ENCODE data around the gene FMN2.
"Not testable (repeated sequence)": the region's sequence is repeated elsewhere in the genome, so short reads cannot be mapped to it uniquely, and the experiment has no call there.

The FMN2 gene

GRCh38 chr1:240255922-240256321 is 164.2 kb downstream of the FMN2 start:
- Histone ChIP-seq H4K91ac (ENCODE audit: low read depth, low read length) (no peak overlapping the region), H3K23ac (ENCODE audit: low read length) (no peak overlapping the region), H4K12ac (ENCODE audit: low read depth, low read length) (no peak overlapping the region), H3K9ac (ENCODE audit: low read length) (no peak overlapping the region), H3K4ac (ENCODE audit: low read depth, low read length) (no peak overlapping the region), H3K18ac (ENCODE audit: low read length) (no peak overlapping the region), H3K9me3 (ENCODE audit: insufficient read depth, low read depth, low read length) (no peaks in the 10 kb centered on the region), H2BK120ac (ENCODE audit: insufficient read depth, low read length, poor library complexity) (no peak overlapping the region), H3K79me2 (ENCODE audit: control insufficient read depth, insufficient read depth, low read length, poor library complexity) (no peaks in the 10 kb centered on the region), H2BK5ac (ENCODE audit: low read depth, low read length, poor library complexity) (no peak overlapping the region), H4K8ac (ENCODE audit: low read depth, low read length) (no peak overlapping the region), H3K4me3 (ENCODE audit: low read depth, low read length) (no peak overlapping the region), H2BK12ac (ENCODE audit: low read length) (no peak overlapping the region), H3K27ac (ENCODE audit: low read depth, low read length) (no peak overlapping the region), H3K27me3 (ENCODE audit: insufficient read depth, low read length) (no peaks in the 10 kb centered on the region), H3K79me1 (ENCODE audit: low read length) (no peaks in the 10 kb centered on the region), H2AFZ (ENCODE audit: insufficient read depth, low read length, poor library complexity) (no peak overlapping the region), H3K36me3 (ENCODE audit: control insufficient read depth in 1 of 2, insufficient read depth in 2 of 2, low read length in 2 of 2) (no peaks in the 10 kb centered on the region), H3K14ac (ENCODE audit: low read length) (no peak overlapping the region), H3K4me2 (ENCODE audit: low read length) (no peak overlapping the region), H3K4me1 (ENCODE audit: control insufficient read depth in 1 of 2, insufficient read depth in 2 of 2, low read length in 2 of 2) (no peaks in the 10 kb centered on the region), H2AK5ac (ENCODE audit: low read length) (no peak overlapping the region)
- no CpG with 5 or more reads among the region's 3 CpGs for WGBS (ENCODE audit: extremely low coverage, insufficient coverage, insufficient read length)
- DNase-seq = no peak

- Histone ChIP-seq H3K4ac (ENCODE audit: low read depth, low read length) (no peak overlapping the region), H3K18ac (ENCODE audit: low read length) (no peak overlapping the region), H2BK120ac (ENCODE audit: insufficient read depth, low read length, poor library complexity) (no peak overlapping the region), H3K4me3 (ENCODE audit: low read depth, low read length) (no peak overlapping the region), H3K23ac (ENCODE audit: low read length) (no peak overlapping the region), H2AK5ac (ENCODE audit: low read length) (no peak overlapping the region), H4K91ac (ENCODE audit: low read depth, low read length) (no peak overlapping the region), H3K36me3 (ENCODE audit: control insufficient read depth in 1 of 2, insufficient read depth in 2 of 2, low read length in 2 of 2) (no peaks in the 10 kb centered on the region), H3K4me2 (ENCODE audit: low read length) (no peak overlapping the region), H2AFZ (ENCODE audit: insufficient read depth, low read length, poor library complexity) (no peak overlapping the region), H3K9me3 (ENCODE audit: insufficient read depth, low read depth, low read length) (no peaks in the 10 kb centered on the region), H3K27me3 (ENCODE audit: insufficient read depth, low read length) (no peaks in the 10 kb centered on the region), H2BK5ac (ENCODE audit: low read depth, low read length, poor library complexity) (no peak overlapping the region), H3K79me2 (ENCODE audit: control insufficient read depth, insufficient read depth, low read length, poor library complexity) (no peaks in the 10 kb centered on the region), H3K27ac (ENCODE audit: low read depth, low read length) (no peak overlapping the region), H3K79me1 (ENCODE audit: low read length) (no peaks in the 10 kb centered on the region), H2BK12ac (ENCODE audit: low read length) (no peak overlapping the region), H3K14ac (ENCODE audit: low read length) (no peak overlapping the region), H3K9ac (ENCODE audit: low read length) (no peak overlapping the region), H4K8ac (ENCODE audit: low read depth, low read length) (no peak overlapping the region), H3K4me1 (ENCODE audit: control insufficient read depth in 1 of 2, insufficient read depth in 2 of 2, low read length in 2 of 2) (no peaks in the 10 kb centered on the region), H4K12ac (ENCODE audit: low read depth, low read length) (no peak overlapping the region)
- DNase-seq = no peak
- WGBS (ENCODE audit: extremely low coverage, insufficient coverage, insufficient read length) = no CpG with 5 or more reads among the region's 4 CpGs
Observed at GRCh38 chr1:240256836-240257503, 165.3 kb downstream of the FMN2 start.

- Histone ChIP-seq H3K27ac (ENCODE audit: low read depth, low read length) (no peak overlapping the region), H3K79me2 (ENCODE audit: control insufficient read depth, insufficient read depth, low read length, poor library complexity) (no peaks in the 10 kb centered on the region), H4K91ac (ENCODE audit: low read depth, low read length) (no peak overlapping the region), H2BK12ac (ENCODE audit: low read length) (no peak overlapping the region), H3K79me1 (ENCODE audit: low read length) (no peaks in the 10 kb centered on the region), H2AK5ac (ENCODE audit: low read length) (no peak overlapping the region), H3K36me3 (ENCODE audit: control insufficient read depth in 1 of 2, insufficient read depth in 2 of 2, low read length in 2 of 2) (no peaks in the 10 kb centered on the region), H3K14ac (ENCODE audit: low read length) (no peak overlapping the region), H3K23ac (ENCODE audit: low read length) (no peak overlapping the region), H3K4me3 (ENCODE audit: low read depth, low read length) (no peak overlapping the region), H4K8ac (ENCODE audit: low read depth, low read length) (no peak overlapping the region), H4K12ac (ENCODE audit: low read depth, low read length) (no peak overlapping the region), H3K4me1 (ENCODE audit: control insufficient read depth in 1 of 2, insufficient read depth in 2 of 2, low read length in 2 of 2) (no peaks in the 10 kb centered on the region), H2BK5ac (ENCODE audit: low read depth, low read length, poor library complexity) (no peak overlapping the region), H2AFZ (ENCODE audit: insufficient read depth, low read length, poor library complexity) (no peak overlapping the region), H3K18ac (ENCODE audit: low read length) (no peak overlapping the region), H3K4ac (ENCODE audit: low read depth, low read length) (no peak overlapping the region), H3K9me3 (ENCODE audit: insufficient read depth, low read depth, low read length) (no peaks in the 10 kb centered on the region), H3K9ac (ENCODE audit: low read length) (no peak overlapping the region), H3K4me2 (ENCODE audit: low read length) (no peak overlapping the region), H2BK120ac (ENCODE audit: insufficient read depth, low read length, poor library complexity) (no peak overlapping the region), H3K27me3 (ENCODE audit: insufficient read depth, low read length) (no peaks in the 10 kb centered on the region)
- DNase-seq = no peak
- no CpG with 5 or more reads among the region's 3 CpGs for WGBS (ENCODE audit: extremely low coverage, insufficient coverage, insufficient read length)
Observed at GRCh38 chr1:240258910-240259309, 167.2 kb downstream of the FMN2 start.

- H3K27me3 ChIP-seq (ENCODE audit: insufficient read depth, low read length); H3K36me3 ChIP-seq (ENCODE audit: control insufficient read depth in 1 of 2, insufficient read depth in 2 of 2, low read length in 2 of 2); H3K18ac ChIP-seq (ENCODE audit: low read length); DNase-seq; H3K4me3 ChIP-seq (ENCODE audit: low read depth, low read length); H3K9ac ChIP-seq (ENCODE audit: low read length); H3K9me3 ChIP-seq (ENCODE audit: insufficient read depth, low read depth, low read length); H2BK12ac ChIP-seq (ENCODE audit: low read length); H2AFZ ChIP-seq (ENCODE audit: insufficient read depth, low read length, poor library complexity); H3K4ac ChIP-seq (ENCODE audit: low read depth, low read length); H2AK5ac ChIP-seq (ENCODE audit: low read length); H2BK120ac ChIP-seq (ENCODE audit: insufficient read depth, low read length, poor library complexity); H4K91ac ChIP-seq (ENCODE audit: low read depth, low read length); H3K4me2 ChIP-seq (ENCODE audit: low read length); H4K8ac ChIP-seq (ENCODE audit: low read depth, low read length); H4K12ac ChIP-seq (ENCODE audit: low read depth, low read length); H3K14ac ChIP-seq (ENCODE audit: low read length); H3K23ac ChIP-seq (ENCODE audit: low read length); H2BK5ac ChIP-seq (ENCODE audit: low read depth, low read length, poor library complexity); H3K4me1 ChIP-seq (ENCODE audit: control insufficient read depth in 1 of 2, insufficient read depth in 2 of 2, low read length in 2 of 2); H3K79me2 ChIP-seq (ENCODE audit: control insufficient read depth, insufficient read depth, low read length, poor library complexity); H3K79me1 ChIP-seq (ENCODE audit: low read length); H3K27ac ChIP-seq (ENCODE audit: low read depth, low read length): not testable (repeated sequence)
- no CpG with 5 or more reads among the region's 2 CpGs for WGBS (ENCODE audit: extremely low coverage, insufficient coverage, insufficient read length)
Observed at GRCh38 chr1:240264494-240264893, 172.8 kb downstream of the FMN2 start.

Data from trophoblast cell (in vitro differentiated cells and primary cell).